Psoas muscle (tissue), 8 donors: Measurements from ENCODE around the gene ORMDL1. TPM values are rescaled to one million over a fixed set of nuclear protein-coding genes. Genes with fewer than 3 reads are reported as not detected.
"Not testable (repeated sequence)": the region's sequence is repeated elsewhere in the genome, so short reads cannot be mapped to it uniquely, and the experiment has no call there.

Experiments used
- ATAC-seq, 4 donors: fragments of 200-7000 bp; cut with Tn5 transposase; one replicate each; pipeline ENCODE4 v1.9.1; 2020; ENCODE audit warnings: moderate library complexity in 3 of 4, mild to moderate bottlenecking in 2 of 4
- DNase-seq, 2 donors: peaks; one replicate each; pipeline ENCODE4 v3.0.0-alpha.2; 2020
- H3K27ac ChIP-seq: fragments of 200-600 bp; one replicate; pipeline ENCODE4 v1.8.0; 2022
- H3K27me3 ChIP-seq, 3 donors: fragments of 200-600 bp in 1 of 3; one replicate each; pipeline versions ENCODE4 v1.6.1 to v1.8.0; 2013 to 2022; ENCODE audit warnings: low read length in 2 of 3, mild to moderate bottlenecking in 2 of 3, moderate library complexity in 1 of 3; ENCODE audit not compliant: insufficient read depth in 3 of 3
- H3K36me3 ChIP-seq, 2 donors: fragments of 200-600 bp in 1 of 2; one replicate each; pipeline versions ENCODE4 v1.6.1 to v1.8.0; 2013 to 2022; ENCODE audit warnings: low read depth in 1 of 2, mild to moderate bottlenecking in 1 of 2, moderate library complexity in 1 of 2; ENCODE audit not compliant: insufficient read depth in 1 of 2
- H3K4me1 ChIP-seq: fragments of 200-600 bp; one replicate; pipeline ENCODE4 v1.8.0; 2022
- H3K4me3 ChIP-seq: fragments of 200-600 bp; one replicate; pipeline ENCODE4 v1.8.0; 2022; ENCODE audit warnings: mild to moderate bottlenecking
- H3K9me3 ChIP-seq: fragments of 200-600 bp; one replicate; pipeline ENCODE4 v1.8.0; 2022
- WGBS, 3 donors: extraction: QIAGEN DNeasy Blood & Tissue Kit; methylation state at CpG; one replicate each; pipeline versions ENCODE4 v1.1.6 to v1.1.7; 2013; 5-methylcytosine and 5-hydroxymethylcytosine counted together
- intact Hi-C, 2 donors: fragments of 100-400 bp; cut with DNase I; formaldehyde crosslinking; loops; one replicate each; pipeline versions ENCODE4 v1.11.0 to v1.14.2; 2022
- polyA plus RNA-seq, 3 donors: library from polyadenylated mRNA; stranded (reverse); fragments of 200-250 nt; gene quantifications; one replicate each; pipeline ENCODE4 v1.2.3, GENCODE V29; 2013
- total RNA-seq, 4 donors: library from RNA; stranded (reverse); fragmentation: NEBNext Ultra II Directional in 2 of 4; extraction: Animal tissue kit (Norgen Biotek cat#: 25700) in 2 of 4; gene quantifications; one replicate each; pipeline versions ENCODE4 v1.2.1 to v1.2.4, GENCODE V29; 2021 to 2023
- TF ChIP-seq, protein P1 (sequence below): fragments of 200-600 bp; IDR thresholded peaks from one replicate; pipeline ENCODE4 v1.8.0; 2022; ENCODE audit warnings: antibody characterized with exemption
- donor health status: healthy with polysubstance abuse.
- donor health status: DM: no; HTN: no; CAD: no; lungs with moderate emphysema.
- donor health status: Bipolar disorder and iron deficiency.
- donor health status: healthy.
- donor health status: DM: yes; HTN: yes; CAD: no.
- donor health status: DM: no; HTN: no; CAD: no.
- donor health status: DM: no; HTN: no; CAD: no.
- donor health status: DM: yes; HTN: yes; CAD: no.

The ORMDL1 gene
- total and polyA plus RNA-seq, 7 donors, result 18.7 to 54.5 (median 22.2) TPM

- TF ChIP-seq, protein P1, sequence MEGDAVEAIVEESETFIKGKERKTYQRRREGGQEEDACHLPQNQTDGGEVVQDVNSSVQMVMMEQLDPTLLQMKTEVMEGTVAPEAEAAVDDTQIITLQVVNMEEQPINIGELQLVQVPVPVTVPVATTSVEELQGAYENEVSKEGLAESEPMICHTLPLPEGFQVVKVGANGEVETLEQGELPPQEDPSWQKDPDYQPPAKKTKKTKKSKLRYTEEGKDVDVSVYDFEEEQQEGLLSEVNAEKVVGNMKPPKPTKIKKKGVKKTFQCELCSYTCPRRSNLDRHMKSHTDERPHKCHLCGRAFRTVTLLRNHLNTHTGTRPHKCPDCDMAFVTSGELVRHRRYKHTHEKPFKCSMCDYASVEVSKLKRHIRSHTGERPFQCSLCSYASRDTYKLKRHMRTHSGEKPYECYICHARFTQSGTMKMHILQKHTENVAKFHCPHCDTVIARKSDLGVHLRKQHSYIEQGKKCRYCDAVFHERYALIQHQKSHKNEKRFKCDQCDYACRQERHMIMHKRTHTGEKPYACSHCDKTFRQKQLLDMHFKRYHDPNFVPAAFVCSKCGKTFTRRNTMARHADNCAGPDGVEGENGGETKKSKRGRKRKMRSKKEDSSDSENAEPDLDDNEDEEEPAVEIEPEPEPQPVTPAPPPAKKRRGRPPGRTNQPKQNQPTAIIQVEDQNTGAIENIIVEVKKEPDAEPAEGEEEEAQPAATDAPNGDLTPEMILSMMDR, result no peak
- 70 to 83% (median 74%) methylated on average over 4 of the region's 4 CpGs for WGBS, 3 donors
- peaks cover 0 to 34% of the 10 kb centered on the region in 2 donors for H3K36me3 ChIP-seq
- H3K9me3 ChIP-seq, result no peaks in the 10 kb centered on the region
- peaks cover 16% of the 10 kb centered on the region for H3K4me1 ChIP-seq
- DNase-seq (no peak), ATAC-seq (no peak)
- intact Hi-C loops, result loop anchor here (2.0 to 10.0 kb wide), 4 partner anchors 19 to 1892 kb away; partner anchors contain the start of genes ANKAR (in 1 of the 2) and ASNSD1 (in 1 of the 2)
- H3K4me3 ChIP-seq, result peak overlapping the region; percentile 95
- H3K27ac ChIP-seq, result no peak overlapping the region
- no peaks in the 10 kb centered on the region for H3K27me3 ChIP-seq
Measured at GRCh38 chr2:189763908-189764661, 20.1 kb downstream of the ORMDL1 start.

DNA sequence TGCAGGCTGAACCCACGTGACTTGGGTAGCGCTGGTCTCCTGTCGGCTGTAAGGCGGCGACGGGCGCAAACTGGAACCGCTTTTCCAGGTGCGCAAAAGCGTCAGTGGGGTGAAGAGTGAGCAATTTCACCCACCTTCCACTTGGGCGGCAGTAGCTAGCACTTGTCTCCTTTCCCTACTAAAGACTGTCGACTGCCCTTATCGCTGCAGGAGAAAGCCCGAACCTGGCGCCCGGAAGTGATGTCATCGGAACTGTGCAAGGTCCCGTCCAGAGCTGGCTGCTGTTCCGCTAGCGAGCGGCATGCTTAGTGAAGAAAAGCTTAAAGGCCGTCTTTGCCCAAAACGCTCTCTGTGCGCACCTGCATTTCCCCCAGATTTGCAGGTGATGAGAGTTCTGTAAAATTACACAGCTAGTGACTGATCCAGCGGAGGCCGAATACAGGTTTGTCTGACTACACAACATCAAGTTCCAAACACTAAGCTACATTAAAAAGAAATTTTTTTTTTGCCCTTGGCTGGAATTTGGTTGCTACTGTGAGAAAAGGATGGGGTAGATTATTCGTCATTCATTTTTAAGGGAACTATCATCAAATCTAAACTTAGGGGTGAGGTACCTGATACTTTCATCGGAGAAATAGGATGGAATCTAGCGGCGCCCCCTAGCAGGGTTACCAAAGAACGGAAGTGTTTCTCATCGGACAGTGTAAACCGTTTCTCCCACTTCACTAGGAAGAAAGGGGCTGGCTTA, 21.4 kb downstream of the ORMDL1 start, which contains the start of gene OSGEPL1:
OSGEPL1 (minus strand) TSS at position 242 of the 748 bp plus-strand sequence. CDS start 1,152 bp downstream, outside the sequence.
- H3K36me3 ChIP-seq, result peaks cover 0 to 22% of the 10 kb centered on the region in 2 donors
- H3K4me3 ChIP-seq, result peak within 1 kb of the TSS; percentile 95
- no peaks in the 10 kb centered on the region for H3K27me3 ChIP-seq
- peak; percentile 96 to 98 (median 97) for ATAC-seq
- peak within 1 kb of the TSS; percentile 93 for H3K27ac ChIP-seq
- peaks cover 16% of the 10 kb centered on the region for H3K4me1 ChIP-seq
- intact Hi-C loops, result loop anchor here (5.0 to 10.0 kb wide), 3 partner anchors 88 to 1890 kb away; partner anchors contain the start of genes ANKAR (in 1 of the 2) and ASNSD1 (in 1 of the 2)
- WGBS, 3 donors, result 0% methylated on average over 33 of the region's 33 CpGs
- no peaks in the 10 kb centered on the region for H3K9me3 ChIP-seq
- TF ChIP-seq, protein P1, result peak; percentile 50
- DNase-seq, result peak; percentile 92 to 95

DNA sequence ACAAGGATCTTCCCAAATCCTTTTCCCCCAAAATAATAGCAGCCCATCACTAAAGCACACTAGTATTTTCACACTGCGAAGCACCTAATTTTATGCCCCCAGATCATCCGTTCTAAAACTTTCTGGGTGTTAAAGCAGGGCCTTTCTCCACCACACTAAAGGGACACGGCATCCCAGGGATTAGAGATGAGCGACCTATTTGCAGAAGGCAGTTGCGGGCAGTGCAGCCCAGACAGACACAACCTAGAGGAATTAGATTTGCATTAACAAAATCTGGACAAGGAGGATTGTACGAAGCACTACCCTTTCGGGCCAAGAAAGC, 21.9 kb downstream of the ORMDL1 start:
- no peak for ATAC-seq
- intact Hi-C loops, result loop anchor here (5.0 to 10.0 kb wide), 3 partner anchors 87 to 1890 kb away; partner anchors contain the start of genes ANKAR (in 1 of the 2) and ASNSD1 (in 1 of the 2)

GRCh38 chr2:189760154-189760553, 24.0 kb downstream of the ORMDL1 start:
- H3K36me3 ChIP-seq, result peaks cover 0 to 16% of the 10 kb centered on the region in 2 donors
- ATAC-seq, H3K9me3 ChIP-seq, DNase-seq, H3K4me3 ChIP-seq, H3K27ac ChIP-seq, H3K27me3 ChIP-seq: not testable (repeated sequence)
- peaks cover 22% of the 10 kb centered on the region for H3K4me1 ChIP-seq
- WGBS, 3 donors, result 97 to 98% (median 97%) methylated on average over 16 to 17 of the region's 19 CpGs
- intact Hi-C loops, result loop anchor here (5.0 to 10.0 kb wide), 3 partner anchors 85 to 1888 kb away; partner anchors contain the start of genes ANKAR (in 1 of the 2) and ASNSD1 (in 1 of the 2)

More for the DNA sequence above, 21.9 kb downstream of the ORMDL1 start:
- H3K4me3 ChIP-seq, result peak overlapping the region; percentile 95
- peaks cover 0 to 16% of the 10 kb centered on the region in 2 donors for H3K36me3 ChIP-seq
- TF ChIP-seq, protein P1, result no peak
- H3K27ac ChIP-seq, result peak overlapping the region; percentile 93
- DNase-seq, result no peak
- WGBS, 3 donors, result 1 to 2% (median 1%) methylated on average over 7 of the region's 7 CpGs
- H3K27me3 ChIP-seq, result no peaks in the 10 kb centered on the region
- H3K9me3 ChIP-seq, result no peaks in the 10 kb centered on the region
- peaks cover 21% of the 10 kb centered on the region for H3K4me1 ChIP-seq
